Ishikawa (cell line): ENCODE data around the gene CLMN.

ENCODE experiments used
- CEBPB ChIP-seq: IDR thresholded peaks from 2 replicates; pipeline ENCODE4 v1.6.1; 2012
- CREB1 ChIP-seq: IDR thresholded peaks from 2 replicates; pipeline ENCODE4 v1.6.1; 2012; ENCODE audit warnings: low read depth
- EGR1 ChIP-seq: IDR thresholded peaks from 2 replicates; pipeline ENCODE4 v1.6.1; 2012
- EP300 ChIP-seq: IDR thresholded peaks from 2 replicates; pipeline ENCODE4 v1.6.1; 2012; ENCODE audit warnings: borderline replicate concordance
- FOXM1 ChIP-seq: IDR thresholded peaks from 2 replicates; pipeline ENCODE4 v1.6.1; 2012; ENCODE audit warnings: low read depth, borderline replicate concordance
- MAX ChIP-seq: IDR thresholded peaks from 2 replicates; pipeline ENCODE4 v1.6.1; 2012
- NFIC ChIP-seq: IDR thresholded peaks from 2 replicates; pipeline ENCODE4 v1.6.1; 2012
- RAD21 ChIP-seq: IDR thresholded peaks from 2 replicates; pipeline ENCODE4 v1.6.1; 2012; ENCODE audit warnings: low read depth
- REST ChIP-seq: IDR thresholded peaks from 2 replicates; pipeline ENCODE4 v1.6.1; 2012; ENCODE audit warnings: low read depth, mild to moderate bottlenecking
- TAF1 ChIP-seq: IDR thresholded peaks from 2 replicates; pipeline ENCODE4 v1.6.1; 2012; ENCODE audit warnings: low read depth, mild to moderate bottlenecking
- TCF12 ChIP-seq: IDR thresholded peaks from 2 replicates; pipeline ENCODE4 v1.6.1; 2012; ENCODE audit warnings: low read depth
- TEAD4 ChIP-seq: IDR thresholded peaks from 2 replicates; pipeline ENCODE4 v1.6.1; 2012
- USF1 ChIP-seq: IDR thresholded peaks from 2 replicates; pipeline ENCODE4 v1.6.1; 2012
- YY1 ChIP-seq: IDR thresholded peaks from 2 replicates; pipeline ENCODE4 v1.6.1; 2012; ENCODE audit warnings: low read depth
- ZBTB7A ChIP-seq: IDR thresholded peaks from 2 replicates; pipeline ENCODE4 v1.6.1; 2012; ENCODE audit warnings: low read depth

CLMN gene

GRCh38 chr14:95313190-95313589 lies 6.5 kb downstream of the CLMN start:
- TF ChIP-seq RAD21 (no peak), ZBTB7A (no peak)

- TF ChIP-seq MAX = no peak
- TF ChIP-seq CEBPB = no peak
- TF ChIP-seq CREB1 = no peak
These were observed 7.4 kb downstream of the CLMN start for GRCh38 chr14:95312311-95312710.

GRCh38 chr14:95311752-95312151 lies 8.0 kb downstream of the CLMN start:
- TF ChIP-seq EP300 = no peak
- no peak for TF ChIP-seq CREB1
- no peak for TF ChIP-seq TCF12
- TF ChIP-seq YY1 = no peak
- no peak for TF ChIP-seq NFIC
- no peak for TF ChIP-seq ZBTB7A
- no peak for TF ChIP-seq RAD21
- no peak for TF ChIP-seq TEAD4
- no peak for TF ChIP-seq MAX
- TF ChIP-seq CEBPB = no peak
- no peak for TF ChIP-seq REST
- no peak for TF ChIP-seq FOXM1
- TF ChIP-seq TAF1 = no peak

- TF ChIP-seq CEBPB = no peak
- no peak for TF ChIP-seq RAD21
These were observed 8.9 kb downstream of the CLMN start for GRCh38 chr14:95310635-95311380.

- TF ChIP-seq ZBTB7A (no peak), YY1 (no peak), USF1 (no peak), NFIC (no peak), MAX (no peak)
These were observed 10.3 kb downstream of the CLMN start for GRCh38 chr14:95309261-95310051.

- TF ChIP-seq REST (no peak), RAD21 (no peak), ZBTB7A (no peak), YY1 (no peak), CEBPB (no peak), TAF1 (no peak), EP300 (no peak), USF1 (no peak), NFIC (no peak), EGR1 (no peak), TEAD4 (no peak), MAX (no peak)
These were observed 11.6 kb downstream of the CLMN start for GRCh38 chr14:95308073-95308472.
